ENCODE measurements around the gene CHCHD6.

Gene CHCHD6

GRCh38 chr3:126883241-126883640, 179.2 kb downstream of the CHCHD6 start:
- no peak overlapping the region for H3K4me3 ChIP-seq
- H3K27me3 ChIP-seq: no peaks in the 10 kb centered on the region
- TF ChIP-seq CTCF (IDR thresholded peaks at IDR 0.05): no peak
- intact Hi-C loops (cut with DNase I; ENCODE audit: low total_unique reads): no loop called here
- no peaks in the 10 kb centered on the region for H3K4me1 ChIP-seq
- H3K9me3 ChIP-seq: no peaks in the 10 kb centered on the region
- H3K36me3 ChIP-seq: no peaks in the 10 kb centered on the region
- peak in 1 of 2 donors; percentile 28 for DNase-seq
- no peak overlapping the region for H3K27ac ChIP-seq

GRCh38 chr3:126885425-126885824, 181.4 kb downstream of the CHCHD6 start:
- no peak overlapping the region for H3K4me3 ChIP-seq
- H3K4me1 ChIP-seq: no peaks in the 10 kb centered on the region
- H3K9me3 ChIP-seq: no peaks in the 10 kb centered on the region
- no peak for DNase-seq
- intact Hi-C loops (cut with DNase I; ENCODE audit: low total_unique reads): no loop called here
- H3K36me3 ChIP-seq: no peaks in the 10 kb centered on the region
- no peaks in the 10 kb centered on the region for H3K27me3 ChIP-seq
- H3K27ac ChIP-seq: no peak overlapping the region
- no peak for TF ChIP-seq CTCF (IDR thresholded peaks at IDR 0.05)

GRCh38 chr3:126886217-126886616, 182.2 kb downstream of the CHCHD6 start:
- Histone ChIP-seq H3K9me3 (no peaks in the 10 kb centered on the region), H3K36me3 (no peaks in the 10 kb centered on the region), H3K4me1 (no peaks in the 10 kb centered on the region), H3K27me3 (no peaks in the 10 kb centered on the region), H3K27ac (no peak overlapping the region), H3K4me3 (no peak overlapping the region)
- no peak for DNase-seq
- intact Hi-C loops (cut with DNase I; ENCODE audit: low total_unique reads): no loop called here
- TF ChIP-seq CTCF (IDR thresholded peaks at IDR 0.05): no peak

GRCh38 chr3:126887686-126888085, 183.6 kb downstream of the CHCHD6 start:
- Histone ChIP-seq H3K4me1 (no peaks in the 10 kb centered on the region), H3K27ac (no peak overlapping the region), H3K36me3 (no peaks in the 10 kb centered on the region), H3K4me3 (no peak overlapping the region), H3K27me3 (no peaks in the 10 kb centered on the region), H3K9me3 (no peaks in the 10 kb centered on the region)
- no peak for TF ChIP-seq CTCF (IDR thresholded peaks at IDR 0.05)
- intact Hi-C loops (cut with DNase I; ENCODE audit: low total_unique reads): no loop called here
- no peak for DNase-seq

- Histone ChIP-seq H3K4me3 (no peak overlapping the region), H3K4me1 (no peaks in the 10 kb centered on the region), H3K27ac (no peak overlapping the region), H3K9me3 (no peaks in the 10 kb centered on the region), H3K27me3 (no peaks in the 10 kb centered on the region), H3K36me3 (no peaks in the 10 kb centered on the region)
- intact Hi-C loops (cut with DNase I; ENCODE audit: low total_unique reads): no loop called here
- no peak for TF ChIP-seq CTCF (IDR thresholded peaks at IDR 0.05)
- DNase-seq: peak in 1 of 2 donors; percentile 12
Measured at GRCh38 chr3:126888186-126888760, 184.2 kb downstream of the CHCHD6 start.
